ENCODE measurements around the gene CSH1. TPM values are rescaled to one million over a fixed set of nuclear protein-coding genes. Genes with fewer than 3 reads are reported as not detected.
"Not testable (repeated sequence)": the region's sequence is repeated elsewhere in the genome, so short reads cannot be mapped to it uniquely, and the experiment has no call there.

The CSH1 gene
- total RNA-seq, 1 donor from 2014 or later: not detected

DNA sequence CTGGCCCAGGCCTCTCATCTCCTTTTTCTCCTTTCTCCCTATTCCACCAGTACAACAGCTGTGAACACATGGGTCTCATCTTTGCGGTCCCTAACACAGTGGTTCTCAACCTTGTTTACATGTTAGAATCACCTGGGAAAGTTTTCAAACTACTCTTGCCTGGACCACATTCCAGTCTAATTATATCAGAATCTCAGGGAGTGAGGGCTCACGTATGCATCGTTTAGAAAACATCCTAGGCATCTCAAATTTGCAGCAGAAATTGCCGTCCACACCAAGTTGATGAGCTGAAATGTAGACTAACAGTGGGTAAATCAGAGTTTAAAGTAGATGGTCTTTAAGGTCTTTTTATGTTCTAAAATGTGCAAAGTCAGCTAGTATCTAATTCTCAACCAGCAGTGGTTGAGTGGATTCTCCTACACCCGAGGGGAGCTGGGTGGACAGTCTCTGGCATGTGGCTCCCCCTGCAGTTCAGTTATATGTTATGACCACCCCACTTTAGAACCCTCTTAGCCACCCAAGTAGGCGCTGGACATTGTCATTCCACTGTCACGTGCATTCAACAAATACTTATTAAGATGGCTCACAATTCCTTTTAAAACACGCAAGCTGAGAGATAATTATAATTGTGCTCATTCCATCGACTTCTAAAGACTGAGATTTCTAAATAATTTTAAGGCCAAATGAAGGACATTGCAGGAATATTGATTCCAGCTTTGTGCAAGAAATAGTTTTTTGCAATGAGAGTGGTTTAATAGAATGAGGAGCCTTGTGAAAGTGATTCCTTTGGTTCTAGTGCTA, 26.7 kb downstream of the CSH1 start:
- peak; percentile 22 for DNase-seq (ENCODE audit: low read depth)

DNA sequence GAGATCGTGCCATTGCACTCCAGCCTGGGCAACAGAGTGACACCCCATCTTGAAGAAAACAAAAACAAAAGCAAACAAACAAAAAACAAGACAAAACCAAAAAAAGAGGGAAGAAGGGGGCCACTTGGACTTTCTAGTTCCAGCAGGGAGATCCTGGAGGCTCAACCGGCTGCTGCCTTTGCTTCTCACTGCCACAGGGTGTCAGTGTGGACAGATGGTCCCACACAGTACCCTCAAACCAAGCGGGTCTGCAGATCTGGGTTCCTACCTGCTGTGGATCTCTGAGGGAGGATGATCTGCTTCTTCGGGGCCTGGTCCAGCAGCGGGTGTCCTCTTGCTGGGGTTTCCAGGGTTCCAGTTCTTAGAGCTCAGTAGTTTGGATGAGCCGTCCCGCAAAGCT, 29.7 kb downstream of the CSH1 start:
- peak; percentile 15 for DNase-seq (ENCODE audit: low read depth)

DNA sequence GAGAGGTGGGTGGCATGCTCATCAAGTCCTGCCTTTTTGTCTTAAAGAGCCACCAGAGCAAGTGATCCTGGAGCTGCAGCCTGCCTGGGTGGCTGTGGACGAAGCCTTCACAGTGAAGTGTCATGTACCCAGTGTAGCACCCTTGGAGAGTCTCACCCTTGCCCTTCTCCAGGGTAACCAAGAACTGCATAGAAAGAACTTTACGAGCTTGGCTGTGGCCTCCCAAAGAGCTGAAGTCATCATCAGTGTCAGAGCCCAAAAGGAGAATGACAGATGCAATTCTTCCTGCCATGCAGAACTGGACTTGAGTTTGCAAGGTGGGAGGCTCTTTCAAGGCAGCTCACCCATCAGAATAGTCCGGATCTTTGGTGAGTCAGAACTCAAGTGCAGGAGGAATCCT, 37.1 kb downstream of the CSH1 start:
- no peak for DNase-seq (ENCODE audit: low read depth)

DNA sequence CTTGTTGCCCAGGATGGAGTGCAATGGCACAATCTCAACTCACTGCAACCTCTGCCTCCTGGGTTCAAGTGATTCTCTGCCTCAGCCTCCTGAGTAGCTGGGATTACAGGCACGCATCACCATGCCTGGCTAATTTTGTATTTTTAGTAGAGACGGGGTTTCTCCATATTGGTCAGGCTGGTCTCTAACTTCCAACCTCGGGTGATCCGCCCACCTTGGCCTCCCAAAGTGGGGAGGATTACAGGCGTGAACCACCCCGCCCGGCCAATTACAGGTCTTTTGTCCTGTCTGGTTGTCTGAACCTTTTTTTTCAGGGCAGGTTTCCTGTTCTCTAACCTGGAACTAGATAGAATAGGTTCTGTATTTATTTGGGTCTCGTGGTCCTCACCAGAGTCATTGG, 39.9 kb downstream of the CSH1 start:
- DNase-seq (ENCODE audit: low read depth): not testable (repeated sequence)

DNA sequence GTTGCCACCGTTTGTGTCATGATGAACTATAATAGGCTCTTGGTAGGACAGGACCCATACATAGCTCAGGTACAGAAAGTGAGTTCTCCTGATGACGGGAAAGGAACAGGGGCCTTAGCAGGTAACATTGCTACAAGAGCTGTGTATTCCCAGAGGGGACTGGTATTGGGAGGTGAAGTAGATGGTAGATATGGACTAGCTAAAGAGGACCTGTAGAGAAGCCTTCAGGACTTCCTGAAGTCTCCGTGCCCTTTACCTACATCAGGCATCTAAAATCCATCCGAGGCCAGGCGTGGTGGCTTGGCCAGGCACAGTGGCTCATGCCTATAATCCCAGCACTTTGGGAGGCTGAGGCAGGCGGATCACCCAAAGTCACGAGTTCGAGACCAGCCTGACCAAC, 41.2 kb downstream of the CSH1 start:
- DNase-seq (ENCODE audit: low read depth): no peak

DNA sequence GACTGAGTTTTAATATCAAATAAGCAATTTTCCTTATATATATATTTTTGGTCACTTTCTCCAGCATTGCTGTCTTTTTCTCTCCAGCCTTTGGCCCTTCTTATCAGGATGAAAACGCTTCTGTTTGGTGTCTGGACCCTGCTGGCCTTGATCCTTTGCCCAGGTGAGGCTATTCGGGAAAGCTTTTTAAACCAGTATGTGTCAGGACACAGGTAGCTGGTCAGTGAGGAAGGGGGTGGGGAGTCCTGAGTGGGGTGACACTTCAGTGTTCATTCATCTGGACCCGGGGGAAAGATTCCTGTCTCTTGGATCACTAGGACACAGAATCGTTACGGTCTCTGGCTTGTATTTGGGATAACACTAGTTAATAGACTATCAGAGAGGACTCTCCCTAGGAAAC, 41.7 kb downstream of the CSH1 start:
- DNase-seq (ENCODE audit: low read depth): no peak

DNA sequence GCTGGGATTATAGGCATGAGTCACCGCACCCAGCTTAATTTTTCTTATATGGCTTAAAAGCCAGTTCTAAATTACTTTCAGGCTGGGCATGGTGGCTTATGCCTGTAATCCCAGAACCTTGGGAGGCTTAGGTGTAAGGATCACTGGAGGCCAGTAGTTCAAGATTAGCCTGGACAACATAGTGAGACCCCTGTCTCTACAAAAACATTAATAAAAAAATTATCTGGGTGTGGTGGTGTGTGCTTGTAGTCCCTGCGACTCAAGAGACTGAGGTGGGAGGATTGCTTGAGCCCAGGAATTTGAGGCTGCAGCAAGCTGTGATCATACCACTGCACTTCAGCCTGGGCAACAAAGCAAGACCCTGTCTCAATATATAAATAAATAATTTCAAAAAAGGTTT, 43.1 kb downstream of the CSH1 start:
- no peak for DNase-seq (ENCODE audit: low read depth)

DNA sequence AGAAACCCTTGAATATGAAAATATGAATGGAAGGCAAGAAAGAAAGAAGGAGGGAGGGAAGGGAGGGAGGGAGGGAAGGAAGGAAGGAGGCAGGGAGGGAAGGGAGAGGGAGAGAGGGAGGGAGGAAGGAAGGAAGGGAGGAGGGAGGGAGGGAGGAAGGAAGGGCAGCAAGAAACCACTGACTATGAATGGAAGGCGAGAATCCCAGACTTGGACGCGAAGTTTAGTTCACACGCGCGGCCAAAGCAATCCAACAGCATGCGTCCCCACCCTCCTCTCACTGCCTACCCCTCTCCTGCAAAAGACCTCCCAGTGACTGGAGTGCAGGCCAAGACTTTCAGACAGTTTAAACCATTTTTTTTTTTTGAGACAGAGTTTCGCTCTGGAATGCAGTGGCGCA, 46.0 kb downstream of the CSH1 start:
- no peak for DNase-seq (ENCODE audit: low read depth)

DNA sequence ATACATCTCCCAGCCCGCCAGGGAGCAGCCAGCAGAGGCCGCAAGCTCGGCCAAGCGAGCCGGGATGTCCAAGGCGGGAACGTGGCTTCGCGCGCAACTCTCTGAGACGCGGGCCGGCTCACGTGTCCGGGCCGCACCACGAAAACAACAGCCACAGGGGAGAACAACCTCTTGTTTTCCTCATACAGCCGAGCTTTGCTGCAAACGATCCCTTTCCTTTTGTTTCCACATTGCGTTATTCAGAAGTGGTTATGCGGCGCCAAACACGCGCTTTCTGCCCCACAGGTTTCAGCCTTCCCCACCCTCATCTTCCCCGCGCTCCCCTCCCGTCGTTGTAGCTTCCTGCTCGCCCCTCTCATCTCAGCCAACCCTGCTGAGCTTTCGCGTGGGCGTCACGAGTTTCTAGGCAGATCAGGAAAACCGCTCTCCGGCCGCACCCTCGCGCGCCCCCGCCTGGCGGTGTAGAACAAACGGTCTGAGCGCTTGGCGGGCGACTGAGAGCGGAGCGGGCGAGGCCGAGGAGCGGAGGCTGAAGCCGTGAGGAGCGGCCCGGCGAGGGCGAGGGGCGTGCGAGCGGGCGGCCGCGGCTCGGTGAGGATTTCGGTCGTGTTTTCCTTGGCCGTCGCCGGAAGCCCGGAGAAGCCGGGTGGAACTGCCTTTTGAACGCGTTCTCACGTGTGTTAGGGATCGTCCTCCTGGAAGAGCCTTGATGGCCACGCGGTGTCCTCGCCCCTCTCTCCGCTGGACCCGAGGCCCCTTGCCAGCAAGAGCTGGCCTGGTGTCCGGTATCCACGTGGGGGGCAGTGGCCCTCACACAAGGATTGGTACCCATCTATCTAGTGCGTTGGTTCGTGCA, 47.3 kb downstream of the CSH1 start:
- peak; percentile 83 for DNase-seq (ENCODE audit: low read depth)

DNA sequence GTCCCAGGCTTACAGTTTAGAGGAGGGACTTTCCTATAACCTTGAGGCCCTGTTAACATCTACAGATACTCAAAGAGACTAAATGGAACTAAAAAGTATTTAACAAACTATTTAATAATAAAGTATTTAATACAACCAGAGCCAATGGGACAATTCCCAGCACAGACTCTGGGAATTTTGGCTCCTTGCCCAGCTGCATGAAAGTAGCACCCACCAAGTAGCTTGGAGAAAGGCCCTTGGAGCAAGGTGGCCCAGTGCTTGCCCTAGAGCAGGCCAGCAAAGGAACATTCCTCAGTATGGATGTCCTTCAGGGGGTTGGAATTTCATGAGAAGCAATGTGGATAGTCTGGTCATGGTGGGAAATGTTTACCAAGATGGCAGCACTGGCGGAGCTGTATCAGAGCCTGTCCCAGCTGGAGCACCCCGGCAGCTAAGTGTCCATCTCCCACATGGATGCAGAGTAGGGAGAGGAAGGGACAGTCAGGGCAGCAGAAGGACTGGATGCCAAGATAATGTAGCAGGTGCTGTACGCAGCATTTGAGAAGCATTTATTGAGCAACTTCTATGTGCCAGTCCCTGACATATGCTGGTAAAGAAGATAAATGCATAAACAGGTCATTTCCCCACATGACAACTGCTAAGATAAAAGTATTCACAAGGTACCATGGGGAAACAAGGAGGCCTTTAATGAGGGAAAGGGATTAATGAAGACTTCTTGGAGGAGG, 48.7 kb downstream of the CSH1 start:
- DNase-seq (ENCODE audit: low read depth): no peak

DNA sequence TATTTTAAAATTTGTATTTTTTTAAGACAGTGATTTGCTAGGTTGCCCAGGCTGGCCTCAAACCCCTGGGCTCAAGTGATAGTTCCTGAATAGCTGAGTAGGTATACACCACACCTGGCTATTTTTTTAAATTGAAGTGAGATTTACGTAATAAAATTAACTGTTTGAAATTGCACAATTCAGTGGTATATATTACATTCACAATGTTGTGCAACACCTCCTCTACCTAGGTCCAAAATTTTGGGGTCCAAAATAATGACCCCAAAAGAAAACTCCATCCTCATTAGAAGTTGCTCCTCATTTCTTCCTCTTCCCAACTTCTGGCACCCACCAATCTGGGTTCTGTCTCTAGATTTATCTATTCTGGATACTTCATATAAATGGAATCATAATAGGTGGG, 50.9 kb downstream of the CSH1 start:
- no peak for DNase-seq (ENCODE audit: low read depth)

Other genes starting within 250 kb of the CSH1 start
- gene LIMD2, start 196.4 kb downstream of the CSH1 start, total RNA-seq: 3.0 and 4.3 TPM in 2 replicates
- gene STRADA, start 154.8 kb downstream of the CSH1 start, total RNA-seq: 14.2 and 16.3 TPM in 2 replicates
- 67.8 and 73.3 TPM in 2 replicates for gene CCDC47, start 123.0 kb downstream of the CSH1 start, total RNA-seq
- gene DDX42, start 122.4 kb downstream of the CSH1 start, total RNA-seq: 46.5 and 47.6 TPM in 2 replicates
- gene PSMC5, start 69.1 kb downstream of the CSH1 start, total RNA-seq: 36.8 and 50.2 TPM in 2 replicates
- 27.9 and 49.9 TPM in 2 replicates for gene FTSJ3, start 68.9 kb downstream of the CSH1 start, total RNA-seq
- 28.5 and 28.8 TPM in 2 replicates for gene SMARCD2, start 53.9 kb downstream of the CSH1 start, total RNA-seq
- gene CSH2, start 22.9 kb downstream of the CSH1 start, total RNA-seq: not detected in 2 replicates
- not detected in 2 replicates for gene GH2, start 14.6 kb downstream of the CSH1 start, total RNA-seq
- gene CSHL1, start 14.7 kb upstream of the CSH1 start, total RNA-seq: not detected in 2 replicates
- gene GH1, start 22.3 kb upstream of the CSH1 start, total RNA-seq: not detected in 2 replicates
- 0.99 and 4.8 TPM in 2 replicates for gene CD79B, start 35.8 kb upstream of the CSH1 start, total RNA-seq
- gene SCN4A, start 76.3 kb upstream of the CSH1 start, total RNA-seq: 99.4 and 105 TPM in 2 replicates
- 0.08 and 0.26 TPM in 2 replicates for gene PRR29, start 101.8 kb upstream of the CSH1 start, total RNA-seq
- gene ICAM2, start 124.1 kb upstream of the CSH1 start, total RNA-seq: 1.2 and 2.0 TPM in 2 replicates
- 4.0 and 5.6 TPM in 2 replicates for gene ERN1, start 233.6 kb upstream of the CSH1 start, total RNA-seq

All from myocyte (in vitro differentiated cells).